GM19328 (cell line): ENCODE results near the gene SPATA31E1.
"Not testable (repeated sequence)": the region's sequence is repeated elsewhere in the genome, so short reads cannot be mapped to it uniquely, and the experiment has no call there.

Experiments
- ATAC-seq: cut with Tn5 transposase; IDR thresholded peaks from one replicate; pipeline ENCODE4 v1.9.1; 2021; ENCODE audit warnings: mild to moderate bottlenecking, moderate library complexity; ENCODE audit not compliant: unreplicated experiment

SPATA31E1 gene

DNA sequence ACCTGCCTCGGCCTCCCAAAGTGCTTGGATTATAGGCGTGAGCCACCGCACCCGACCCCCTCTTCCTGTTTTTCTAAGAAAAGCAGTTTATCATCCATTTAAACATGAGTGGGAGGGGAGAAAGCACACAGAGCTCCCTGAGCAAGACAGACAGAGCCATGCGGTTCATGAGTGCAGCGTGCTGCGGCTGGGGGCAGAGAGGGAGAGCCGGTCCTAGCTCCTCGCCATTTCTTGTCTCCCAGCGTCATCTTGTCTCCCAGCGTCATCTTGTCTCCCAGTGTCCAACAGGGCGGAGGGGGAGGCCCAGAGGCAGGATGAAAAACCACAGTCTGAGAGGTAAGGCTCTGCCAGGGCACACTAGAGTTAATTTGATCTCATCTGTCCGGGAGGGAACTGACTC, 36.3 kb downstream of the SPATA31E1 start:
- not testable (repeated sequence) for ATAC-seq

DNA sequence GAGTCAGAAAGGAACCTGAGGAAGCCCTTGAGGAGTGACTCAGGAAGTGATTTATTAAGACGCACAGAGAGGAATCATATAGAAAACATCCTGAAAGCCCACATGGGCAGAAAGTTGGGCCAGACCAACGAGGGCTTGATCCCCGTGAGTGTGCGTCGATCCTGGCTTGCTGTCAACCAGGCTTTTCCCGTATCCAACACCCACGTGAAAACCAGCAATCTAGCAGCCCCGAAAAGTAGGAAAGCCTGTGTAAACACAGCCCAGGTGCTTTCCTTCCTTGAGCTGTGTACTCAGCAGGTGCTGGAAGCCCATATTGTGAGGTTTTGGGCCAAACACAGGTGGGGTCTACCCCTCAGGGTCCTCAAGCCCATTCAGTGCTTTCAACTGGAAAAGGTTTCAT, 38.9 kb downstream of the SPATA31E1 start:
- ATAC-seq, result not testable (repeated sequence)

DNA sequence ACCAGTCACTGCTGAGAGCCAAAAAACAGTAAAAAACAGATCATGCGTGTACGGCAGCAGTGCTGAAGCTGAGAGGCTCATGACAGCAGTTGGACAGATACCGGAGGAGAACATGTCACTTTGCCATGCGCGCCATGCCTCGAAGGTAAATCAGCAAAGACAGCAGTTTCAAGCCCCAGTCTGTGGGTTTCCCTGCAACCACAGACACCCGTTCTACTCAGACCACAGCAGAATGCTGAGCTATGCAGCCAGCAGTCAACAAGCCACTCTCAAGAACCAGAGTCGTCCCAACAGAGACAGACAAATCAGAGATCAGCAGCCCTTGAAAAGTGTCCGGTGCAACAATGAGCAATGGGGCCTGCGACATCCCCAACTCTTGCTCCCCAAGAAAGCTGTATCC, 40.3 kb downstream of the SPATA31E1 start:
- ATAC-seq, result not testable (repeated sequence)

- ATAC-seq, result not testable (repeated sequence)
These were observed 42.2 kb downstream of the SPATA31E1 start for GRCh38 chr9:87924851-87925250.

GRCh38 chr9:87929152-87929551, 46.5 kb downstream of the SPATA31E1 start:
- ATAC-seq, result not testable (repeated sequence)

GRCh38 chr9:87934444-87934843, 51.8 kb downstream of the SPATA31E1 start:
- not testable (repeated sequence) for ATAC-seq

DNA sequence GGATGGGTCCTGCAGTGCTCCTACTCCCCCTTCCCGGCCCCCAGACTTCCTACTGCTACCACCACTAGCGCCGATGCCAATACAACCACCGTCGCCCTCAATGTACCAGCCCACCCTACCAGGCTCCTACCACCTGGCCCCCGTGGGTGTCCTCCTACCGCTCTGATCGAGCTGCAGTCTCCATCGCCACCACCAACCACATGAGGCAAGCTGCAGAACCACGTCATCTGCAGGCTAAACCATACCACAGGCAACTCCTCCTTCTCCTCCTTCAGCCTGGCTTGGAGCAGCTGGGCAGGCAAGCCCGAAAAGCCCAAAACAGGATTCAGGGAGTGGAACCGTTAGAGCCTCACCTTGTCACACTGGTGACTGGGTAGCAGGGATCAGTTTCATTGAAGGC, 54.7 kb downstream of the SPATA31E1 start:
- ATAC-seq, result not testable (repeated sequence)

DNA sequence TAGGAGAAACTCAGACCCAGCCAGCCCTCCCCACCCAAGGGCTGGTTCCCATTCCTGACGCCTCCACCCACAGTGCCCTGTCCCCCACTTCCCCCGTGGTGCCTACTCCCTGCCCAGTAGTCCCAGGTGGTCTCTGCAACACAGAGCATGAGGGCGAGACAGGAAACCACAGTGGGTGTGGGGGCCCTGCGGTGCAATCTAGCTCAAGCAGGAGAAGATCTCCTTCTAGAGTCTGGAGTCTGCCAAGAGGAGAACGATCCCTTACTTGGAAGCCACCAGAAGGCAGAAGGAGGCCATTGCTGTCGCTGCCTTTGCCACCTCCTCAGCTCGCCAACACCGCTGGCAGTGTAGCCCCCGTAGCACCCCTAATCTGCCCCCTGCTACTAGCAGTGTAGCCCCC, 55.2 kb downstream of the SPATA31E1 start:
- not testable (repeated sequence) for ATAC-seq

- not testable (repeated sequence) for ATAC-seq
These were observed 55.7 kb downstream of the SPATA31E1 start for GRCh38 chr9:87938336-87938735.
